ENCODE results near the gene HOMEZ.

DNA sequence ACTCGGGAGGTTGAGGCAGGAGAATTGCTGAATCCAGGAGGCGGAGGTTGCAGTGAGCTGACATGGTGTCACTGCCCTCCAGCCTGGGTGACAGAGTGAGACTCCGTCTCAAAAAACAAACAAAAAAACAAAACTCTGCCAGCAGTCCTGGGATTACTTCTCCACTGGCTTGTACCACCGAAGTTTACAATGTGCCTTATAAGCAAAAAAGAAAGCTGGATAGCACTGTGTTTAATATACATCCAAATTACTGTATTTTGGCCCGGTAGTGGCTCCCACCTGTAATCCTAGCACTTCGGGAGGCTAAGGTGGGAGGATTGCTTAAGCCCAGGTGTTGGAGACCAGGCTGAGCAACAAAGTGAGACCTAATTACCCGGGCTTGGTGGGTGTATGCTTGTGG is 16.7 kb downstream of the HOMEZ start:
- TF ChIP-seq CTCF (IDR thresholded peaks at IDR 0.05) (no peak), POLR2A (IDR thresholded peaks at IDR 0.05) (no peak)
